ENCODE measurements around the gene PLEKHA6. TPM values are rescaled to one million over a fixed set of nuclear protein-coding genes. Genes with fewer than 3 reads are reported as not detected.

Gene PLEKHA6
- total and polyA plus RNA-seq, 2 experiments from 2014 or later = 2.8 to 6.2 TPM

- H4K20me1 ChIP-seq (replicated peaks; ENCODE audit: insufficient read depth) = no peaks in the 10 kb centered on the region
- H3K36me3 ChIP-seq (ENCODE audit: insufficient read depth) = no peaks in the 10 kb centered on the region
- H3K9me3 Mint-ChIP-seq = no peaks in the 10 kb centered on the region; the same call in 2 of the 3 replicates
- H3K27ac Mint-ChIP-seq = no peak overlapping the region
- ATAC-seq = no peak
- H2AFZ ChIP-seq = no peak overlapping the region
- no peak overlapping the region for H3K27ac ChIP-seq (ENCODE audit: low read depth)
- H3K4me3 Mint-ChIP-seq = no peak overlapping the region
- H3K27me3 Mint-ChIP-seq (ENCODE audit: insufficient read depth, low read depth, poor library complexity) = peaks cover 6% of the 10 kb centered on the region
- peaks cover 7% of the 10 kb centered on the region for H3K4me1 ChIP-seq (ENCODE audit: insufficient read depth)
- TF ChIP-seq CREB1 (CRISPR knock-in tag; IDR thresholded peaks at IDR 0.05; ENCODE audit: low read depth) (no peak), NANOG (IDR thresholded peaks at IDR 0.05; ENCODE audit: borderline replicate concordance) (no peak), ZNF331 (CRISPR knock-in tag; IDR thresholded peaks at IDR 0.05; ENCODE audit: low read depth) (no peak), POLR2AphosphoS5 (IDR thresholded peaks at IDR 0.05; ENCODE audit: low read depth) (no peak), STAT1 (IDR thresholded peaks at IDR 0.05; ENCODE audit: unreplicated experiment) (no peak), EZH2phosphoT487 (IDR thresholded peaks at IDR 0.05; ENCODE audit: unreplicated experiment) (no peak), JUNB (IDR thresholded peaks at IDR 0.05; ENCODE audit: unreplicated experiment) (no peak)
- TF ChIP-seq, protein P1, sequence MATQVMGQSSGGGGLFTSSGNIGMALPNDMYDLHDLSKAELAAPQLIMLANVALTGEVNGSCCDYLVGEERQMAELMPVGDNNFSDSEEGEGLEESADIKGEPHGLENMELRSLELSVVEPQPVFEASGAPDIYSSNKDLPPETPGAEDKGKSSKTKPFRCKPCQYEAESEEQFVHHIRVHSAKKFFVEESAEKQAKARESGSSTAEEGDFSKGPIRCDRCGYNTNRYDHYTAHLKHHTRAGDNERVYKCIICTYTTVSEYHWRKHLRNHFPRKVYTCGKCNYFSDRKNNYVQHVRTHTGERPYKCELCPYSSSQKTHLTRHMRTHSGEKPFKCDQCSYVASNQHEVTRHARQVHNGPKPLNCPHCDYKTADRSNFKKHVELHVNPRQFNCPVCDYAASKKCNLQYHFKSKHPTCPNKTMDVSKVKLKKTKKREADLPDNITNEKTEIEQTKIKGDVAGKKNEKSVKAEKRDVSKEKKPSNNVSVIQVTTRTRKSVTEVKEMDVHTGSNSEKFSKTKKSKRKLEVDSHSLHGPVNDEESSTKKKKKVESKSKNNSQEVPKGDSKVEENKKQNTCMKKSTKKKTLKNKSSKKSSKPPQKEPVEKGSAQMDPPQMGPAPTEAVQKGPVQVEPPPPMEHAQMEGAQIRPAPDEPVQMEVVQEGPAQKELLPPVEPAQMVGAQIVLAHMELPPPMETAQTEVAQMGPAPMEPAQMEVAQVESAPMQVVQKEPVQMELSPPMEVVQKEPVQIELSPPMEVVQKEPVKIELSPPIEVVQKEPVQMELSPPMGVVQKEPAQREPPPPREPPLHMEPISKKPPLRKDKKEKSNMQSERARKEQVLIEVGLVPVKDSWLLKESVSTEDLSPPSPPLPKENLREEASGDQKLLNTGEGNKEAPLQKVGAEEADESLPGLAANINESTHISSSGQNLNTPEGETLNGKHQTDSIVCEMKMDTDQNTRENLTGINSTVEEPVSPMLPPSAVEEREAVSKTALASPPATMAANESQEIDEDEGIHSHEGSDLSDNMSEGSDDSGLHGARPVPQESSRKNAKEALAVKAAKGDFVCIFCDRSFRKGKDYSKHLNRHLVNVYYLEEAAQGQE (IDR thresholded peaks at IDR 0.05; ENCODE audit: unreplicated experiment) = no peak
- TF ChIP-seq, protein P2, sequence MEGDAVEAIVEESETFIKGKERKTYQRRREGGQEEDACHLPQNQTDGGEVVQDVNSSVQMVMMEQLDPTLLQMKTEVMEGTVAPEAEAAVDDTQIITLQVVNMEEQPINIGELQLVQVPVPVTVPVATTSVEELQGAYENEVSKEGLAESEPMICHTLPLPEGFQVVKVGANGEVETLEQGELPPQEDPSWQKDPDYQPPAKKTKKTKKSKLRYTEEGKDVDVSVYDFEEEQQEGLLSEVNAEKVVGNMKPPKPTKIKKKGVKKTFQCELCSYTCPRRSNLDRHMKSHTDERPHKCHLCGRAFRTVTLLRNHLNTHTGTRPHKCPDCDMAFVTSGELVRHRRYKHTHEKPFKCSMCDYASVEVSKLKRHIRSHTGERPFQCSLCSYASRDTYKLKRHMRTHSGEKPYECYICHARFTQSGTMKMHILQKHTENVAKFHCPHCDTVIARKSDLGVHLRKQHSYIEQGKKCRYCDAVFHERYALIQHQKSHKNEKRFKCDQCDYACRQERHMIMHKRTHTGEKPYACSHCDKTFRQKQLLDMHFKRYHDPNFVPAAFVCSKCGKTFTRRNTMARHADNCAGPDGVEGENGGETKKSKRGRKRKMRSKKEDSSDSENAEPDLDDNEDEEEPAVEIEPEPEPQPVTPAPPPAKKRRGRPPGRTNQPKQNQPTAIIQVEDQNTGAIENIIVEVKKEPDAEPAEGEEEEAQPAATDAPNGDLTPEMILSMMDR (conservative IDR thresholded peaks at IDR 0.05; ENCODE audit: low read depth in 2 of 2) = no peak
- H3K4me3 ChIP-seq = no peak overlapping the region
- no peaks in the 10 kb centered on the region for H3K36me3 Mint-ChIP-seq (ENCODE audit: low read depth)
- H3K9me2 ChIP-seq (ENCODE audit: insufficient read depth) = no peaks in the 10 kb centered on the region
- peaks cover 29% of the 10 kb centered on the region; the same call in 1 of the 2 replicates for H3K27me3 ChIP-seq (ENCODE audit: insufficient read depth)
- no peaks in the 10 kb centered on the region for H3F3A ChIP-seq (replicated peaks; ENCODE audit: low read depth)
- no peaks in the 10 kb centered on the region for H3K79me2 ChIP-seq (replicated peaks; ENCODE audit: insufficient read depth)
- H3K4me2 ChIP-seq = no peak overlapping the region
- no peak for DNase-seq (ENCODE audit: low spot score)
- H3K4me1 Mint-ChIP-seq = peaks cover 10% of the 10 kb centered on the region
These were observed 167.7 kb downstream of the PLEKHA6 start for GRCh38 chr1:204192046-204192445.

DNA sequence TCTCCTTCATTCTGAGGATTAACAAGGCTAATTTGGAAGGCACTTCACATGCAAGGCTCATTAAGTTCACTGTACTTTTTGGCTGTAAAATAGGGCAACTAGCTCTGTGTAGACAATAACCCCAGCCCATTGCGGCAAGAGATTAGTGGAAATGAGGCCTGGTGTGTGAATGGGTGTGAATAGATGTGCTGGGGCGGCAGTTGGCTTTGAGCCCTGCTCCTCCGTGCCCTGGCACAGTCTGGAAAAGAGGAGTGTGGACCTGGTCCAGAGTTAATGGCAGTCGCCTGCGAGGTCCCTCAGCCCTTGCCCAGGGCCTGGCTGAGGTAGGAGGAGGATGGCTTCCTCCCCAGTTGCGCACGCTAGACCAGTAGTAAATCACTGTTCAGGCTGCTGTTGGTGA lies 168.3 kb downstream of the PLEKHA6 start:
- H3K36me3 Mint-ChIP-seq (ENCODE audit: low read depth) = no peaks in the 10 kb centered on the region
- no peaks in the 10 kb centered on the region for H3K36me3 ChIP-seq (ENCODE audit: insufficient read depth)
- no peak for DNase-seq (ENCODE audit: low spot score)
- peaks cover 10% of the 10 kb centered on the region for H3K27me3 Mint-ChIP-seq (ENCODE audit: insufficient read depth, low read depth, poor library complexity)
- H3K27ac Mint-ChIP-seq = no peak overlapping the region
- H2AFZ ChIP-seq = no peak overlapping the region
- no peak overlapping the region for H3K27ac ChIP-seq (ENCODE audit: low read depth)
- H3K9me3 Mint-ChIP-seq = no peaks in the 10 kb centered on the region; the same call in 2 of the 3 replicates
- no peaks in the 10 kb centered on the region for H4K20me1 ChIP-seq (replicated peaks; ENCODE audit: insufficient read depth)
- H3F3A ChIP-seq (replicated peaks; ENCODE audit: low read depth) = no peaks in the 10 kb centered on the region
- no peak for TF ChIP-seq ETS1 (IDR thresholded peaks at IDR 0.05)
- no peak for TF ChIP-seq STAT1 (IDR thresholded peaks at IDR 0.05; ENCODE audit: unreplicated experiment)
- TF ChIP-seq, protein P1 (IDR thresholded peaks at IDR 0.05; ENCODE audit: unreplicated experiment) = no peak
- no peak for TF ChIP-seq EZH2phosphoT487 (IDR thresholded peaks at IDR 0.05; ENCODE audit: unreplicated experiment)
- TF ChIP-seq ZNF114 (CRISPR knock-in tag; IDR thresholded peaks at IDR 0.05) = no peak
- ATAC-seq = no peak
- H3K4me3 Mint-ChIP-seq = no peak overlapping the region
- H3K4me3 ChIP-seq = no peak overlapping the region
- peaks cover 7% of the 10 kb centered on the region for H3K4me1 ChIP-seq (ENCODE audit: insufficient read depth)
- H3K79me2 ChIP-seq (replicated peaks; ENCODE audit: insufficient read depth) = no peaks in the 10 kb centered on the region
- peaks cover 29% of the 10 kb centered on the region; the same call in 1 of the 2 replicates for H3K27me3 ChIP-seq (ENCODE audit: insufficient read depth)
- no peaks in the 10 kb centered on the region for H3K9me2 ChIP-seq (ENCODE audit: insufficient read depth)
- H3K4me1 Mint-ChIP-seq = peaks cover 10% of the 10 kb centered on the region
- H3K4me2 ChIP-seq = no peak overlapping the region

Data from GM23338 (cell line).